ENCODE measurements around the gene RYK.

Gene RYK

DNA sequence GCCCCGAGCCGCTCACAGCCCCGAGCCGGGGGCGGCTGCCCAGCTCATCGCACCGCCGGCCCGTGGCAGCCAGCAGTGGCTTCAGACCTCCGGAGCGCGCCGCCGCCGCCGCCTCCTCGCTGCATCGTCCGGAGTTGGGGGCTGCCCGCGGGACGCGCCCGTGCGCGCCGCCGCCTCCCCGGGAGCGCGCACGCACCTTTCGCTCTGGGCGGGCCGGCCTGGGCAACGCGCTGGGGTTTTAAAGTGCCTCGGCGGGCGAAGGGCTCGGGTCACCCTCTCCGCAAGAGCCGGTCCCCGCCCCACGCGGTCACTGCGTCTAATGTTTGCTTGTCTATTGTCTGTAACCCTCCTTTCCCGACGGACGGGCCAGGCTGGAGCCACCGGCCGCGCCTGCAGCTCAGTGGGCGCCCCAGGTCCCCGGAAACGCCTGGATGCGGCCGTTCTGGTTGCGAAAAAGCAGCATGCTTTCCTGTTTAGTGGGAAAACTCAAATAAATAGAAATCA lies at the start of gene RYK:
Gene RYK, minus strand, starts transcription at position 143 of the 504 bp plus-strand sequence. CDS start 205 bp downstream, outside the sequence.
- TF ChIP-seq, protein P1, sequence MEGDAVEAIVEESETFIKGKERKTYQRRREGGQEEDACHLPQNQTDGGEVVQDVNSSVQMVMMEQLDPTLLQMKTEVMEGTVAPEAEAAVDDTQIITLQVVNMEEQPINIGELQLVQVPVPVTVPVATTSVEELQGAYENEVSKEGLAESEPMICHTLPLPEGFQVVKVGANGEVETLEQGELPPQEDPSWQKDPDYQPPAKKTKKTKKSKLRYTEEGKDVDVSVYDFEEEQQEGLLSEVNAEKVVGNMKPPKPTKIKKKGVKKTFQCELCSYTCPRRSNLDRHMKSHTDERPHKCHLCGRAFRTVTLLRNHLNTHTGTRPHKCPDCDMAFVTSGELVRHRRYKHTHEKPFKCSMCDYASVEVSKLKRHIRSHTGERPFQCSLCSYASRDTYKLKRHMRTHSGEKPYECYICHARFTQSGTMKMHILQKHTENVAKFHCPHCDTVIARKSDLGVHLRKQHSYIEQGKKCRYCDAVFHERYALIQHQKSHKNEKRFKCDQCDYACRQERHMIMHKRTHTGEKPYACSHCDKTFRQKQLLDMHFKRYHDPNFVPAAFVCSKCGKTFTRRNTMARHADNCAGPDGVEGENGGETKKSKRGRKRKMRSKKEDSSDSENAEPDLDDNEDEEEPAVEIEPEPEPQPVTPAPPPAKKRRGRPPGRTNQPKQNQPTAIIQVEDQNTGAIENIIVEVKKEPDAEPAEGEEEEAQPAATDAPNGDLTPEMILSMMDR (conservative IDR thresholded peaks at IDR 0.05; ENCODE audit: control insufficient read depth, insufficient read depth, low read depth, low read length), result no peak
- peak within 1 kb of the TSS; percentile 75 for H3K4me3 ChIP-seq (ENCODE audit: control insufficient read depth, low read depth, low read length)
- DNase-seq (ENCODE audit: low read depth), result peak; percentile 57

- no peak overlapping the region for H3K4me3 ChIP-seq (ENCODE audit: control insufficient read depth, low read depth, low read length)
- DNase-seq (ENCODE audit: low read depth), result no peak
- TF ChIP-seq, protein P1 (conservative IDR thresholded peaks at IDR 0.05; ENCODE audit: control insufficient read depth, insufficient read depth, low read depth, low read length), result no peak
These were observed 49.2 kb upstream of the RYK start for GRCh38 chr3:134299888-134300206.

DNA sequence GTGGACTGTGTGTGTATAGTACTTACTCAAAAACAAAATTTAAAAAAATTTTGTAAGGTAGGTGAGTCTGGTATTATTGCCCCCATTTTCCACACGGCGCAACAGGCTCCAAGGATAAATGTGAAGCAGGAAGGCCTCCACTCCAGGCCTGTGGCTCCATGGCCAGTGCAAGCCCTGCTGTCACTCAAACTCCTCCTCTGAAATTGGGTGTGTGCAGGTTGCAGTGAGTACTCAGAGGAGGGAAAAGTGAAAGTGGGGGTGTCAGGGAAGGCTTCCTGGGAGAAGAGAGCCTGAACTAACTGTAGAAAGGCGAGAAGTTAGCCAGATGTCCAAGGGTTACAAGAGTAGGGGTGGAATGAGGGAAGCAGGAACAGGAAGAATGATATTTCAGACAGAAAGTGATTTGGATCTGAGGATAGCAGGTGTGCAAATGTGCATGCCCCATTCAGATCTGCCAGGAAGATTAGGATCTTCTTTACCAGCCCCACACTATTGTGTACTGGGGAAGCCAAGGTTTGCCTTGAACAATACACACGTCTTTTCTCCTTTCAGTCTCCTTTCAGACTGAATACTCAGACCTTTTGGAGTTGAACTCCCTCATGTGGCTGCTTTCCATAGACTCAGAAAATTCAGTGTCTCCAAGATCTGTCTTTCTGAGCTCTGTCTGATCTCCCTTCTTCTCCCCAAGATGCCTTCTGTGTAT lies 48.7 kb upstream of the RYK start:
- TF ChIP-seq, protein P1 (conservative IDR thresholded peaks at IDR 0.05; ENCODE audit: control insufficient read depth, insufficient read depth, low read depth, low read length), result peak; percentile 48
- peak; percentile 55 for DNase-seq (ENCODE audit: low read depth)
- H3K4me3 ChIP-seq (ENCODE audit: control insufficient read depth, low read depth, low read length), result no peak overlapping the region

DNA sequence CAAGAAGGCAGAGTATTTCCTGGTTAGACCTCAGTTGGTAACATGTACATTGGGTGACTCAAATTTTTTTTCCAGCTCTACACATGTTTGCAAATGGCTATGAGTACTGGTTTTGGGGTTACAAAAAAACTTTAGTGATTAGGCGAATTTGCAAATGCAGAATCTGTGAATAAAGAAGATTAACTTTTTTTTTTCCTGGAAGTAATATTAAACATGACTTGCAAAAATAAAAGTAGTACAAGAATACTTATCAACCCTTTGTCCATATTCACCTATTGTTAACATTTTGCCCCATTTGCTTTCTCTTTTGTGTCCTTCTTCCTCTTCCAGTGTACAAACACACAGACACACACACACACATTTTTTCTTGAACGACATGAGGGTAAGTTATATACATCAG lies 47.6 kb upstream of the RYK start:
- H3K4me3 ChIP-seq (ENCODE audit: control insufficient read depth, low read depth, low read length), result no peak overlapping the region
- TF ChIP-seq, protein P1 (conservative IDR thresholded peaks at IDR 0.05; ENCODE audit: control insufficient read depth, insufficient read depth, low read depth, low read length), result no peak
- no peak for DNase-seq (ENCODE audit: low read depth)

DNA sequence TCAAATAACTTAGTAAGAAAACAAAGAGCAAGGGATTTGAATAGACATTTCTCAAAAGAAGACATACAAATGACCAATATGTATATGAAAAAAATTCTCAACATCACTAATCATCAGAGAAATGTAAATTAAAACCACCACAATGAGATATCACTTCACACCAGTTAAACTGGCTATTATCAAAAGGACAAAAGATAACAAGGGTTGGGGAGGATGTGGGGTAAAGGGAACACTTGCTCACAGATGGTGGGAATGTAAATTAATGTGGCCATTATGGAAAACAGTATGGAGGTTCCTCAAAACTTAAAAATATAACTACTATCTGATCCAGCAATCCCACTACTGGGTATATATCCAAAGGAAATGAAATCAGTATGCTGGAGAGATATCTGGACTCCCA lies 46.0 kb upstream of the RYK start:
- DNase-seq (ENCODE audit: low read depth), result no peak
- no peak overlapping the region for H3K4me3 ChIP-seq (ENCODE audit: control insufficient read depth, low read depth, low read length)
- TF ChIP-seq, protein P1 (conservative IDR thresholded peaks at IDR 0.05; ENCODE audit: control insufficient read depth, insufficient read depth, low read depth, low read length), result no peak

DNA sequence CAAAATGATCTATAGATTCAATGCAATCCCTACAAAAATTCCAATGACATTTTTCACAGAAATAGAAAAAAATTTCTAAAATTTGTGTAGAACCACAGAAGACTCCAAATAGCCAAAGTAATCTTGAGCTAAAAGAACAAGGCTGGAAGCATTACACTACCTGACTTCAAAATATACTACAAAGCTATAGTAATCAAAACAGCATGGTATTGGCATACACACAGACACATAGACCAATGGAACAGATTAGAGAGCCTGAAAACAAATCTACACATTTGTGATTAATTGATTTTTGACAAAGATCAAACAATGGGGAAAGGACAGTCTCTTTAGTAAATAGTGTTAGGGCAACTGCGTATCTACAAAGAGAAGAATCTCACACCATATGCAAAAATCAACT lies 45.3 kb upstream of the RYK start:
- TF ChIP-seq, protein P1 (conservative IDR thresholded peaks at IDR 0.05; ENCODE audit: control insufficient read depth, insufficient read depth, low read depth, low read length), result no peak
- no peak overlapping the region for H3K4me3 ChIP-seq (ENCODE audit: control insufficient read depth, low read depth, low read length)
- no peak for DNase-seq (ENCODE audit: low read depth)

Data from fibroblast of mammary gland (primary cell).